ENCODE measurements around the gene HOXD8. TPM values are rescaled to one million over a fixed set of nuclear protein-coding genes. Genes with fewer than 3 reads are reported as not detected.

HOXD8 gene
- total and polyA plus RNA-seq, 9 of the 15 experiments (the other 6 are each of a cell fraction or from before 2014, with no cell fraction given): 0.04 to 0.15 TPM; not detected in 7

GRCh38 chr2:176095421-176095820 lies 34.1 kb upstream of the HOXD8 start (continued):
- TF ChIP-seq, protein P1, sequence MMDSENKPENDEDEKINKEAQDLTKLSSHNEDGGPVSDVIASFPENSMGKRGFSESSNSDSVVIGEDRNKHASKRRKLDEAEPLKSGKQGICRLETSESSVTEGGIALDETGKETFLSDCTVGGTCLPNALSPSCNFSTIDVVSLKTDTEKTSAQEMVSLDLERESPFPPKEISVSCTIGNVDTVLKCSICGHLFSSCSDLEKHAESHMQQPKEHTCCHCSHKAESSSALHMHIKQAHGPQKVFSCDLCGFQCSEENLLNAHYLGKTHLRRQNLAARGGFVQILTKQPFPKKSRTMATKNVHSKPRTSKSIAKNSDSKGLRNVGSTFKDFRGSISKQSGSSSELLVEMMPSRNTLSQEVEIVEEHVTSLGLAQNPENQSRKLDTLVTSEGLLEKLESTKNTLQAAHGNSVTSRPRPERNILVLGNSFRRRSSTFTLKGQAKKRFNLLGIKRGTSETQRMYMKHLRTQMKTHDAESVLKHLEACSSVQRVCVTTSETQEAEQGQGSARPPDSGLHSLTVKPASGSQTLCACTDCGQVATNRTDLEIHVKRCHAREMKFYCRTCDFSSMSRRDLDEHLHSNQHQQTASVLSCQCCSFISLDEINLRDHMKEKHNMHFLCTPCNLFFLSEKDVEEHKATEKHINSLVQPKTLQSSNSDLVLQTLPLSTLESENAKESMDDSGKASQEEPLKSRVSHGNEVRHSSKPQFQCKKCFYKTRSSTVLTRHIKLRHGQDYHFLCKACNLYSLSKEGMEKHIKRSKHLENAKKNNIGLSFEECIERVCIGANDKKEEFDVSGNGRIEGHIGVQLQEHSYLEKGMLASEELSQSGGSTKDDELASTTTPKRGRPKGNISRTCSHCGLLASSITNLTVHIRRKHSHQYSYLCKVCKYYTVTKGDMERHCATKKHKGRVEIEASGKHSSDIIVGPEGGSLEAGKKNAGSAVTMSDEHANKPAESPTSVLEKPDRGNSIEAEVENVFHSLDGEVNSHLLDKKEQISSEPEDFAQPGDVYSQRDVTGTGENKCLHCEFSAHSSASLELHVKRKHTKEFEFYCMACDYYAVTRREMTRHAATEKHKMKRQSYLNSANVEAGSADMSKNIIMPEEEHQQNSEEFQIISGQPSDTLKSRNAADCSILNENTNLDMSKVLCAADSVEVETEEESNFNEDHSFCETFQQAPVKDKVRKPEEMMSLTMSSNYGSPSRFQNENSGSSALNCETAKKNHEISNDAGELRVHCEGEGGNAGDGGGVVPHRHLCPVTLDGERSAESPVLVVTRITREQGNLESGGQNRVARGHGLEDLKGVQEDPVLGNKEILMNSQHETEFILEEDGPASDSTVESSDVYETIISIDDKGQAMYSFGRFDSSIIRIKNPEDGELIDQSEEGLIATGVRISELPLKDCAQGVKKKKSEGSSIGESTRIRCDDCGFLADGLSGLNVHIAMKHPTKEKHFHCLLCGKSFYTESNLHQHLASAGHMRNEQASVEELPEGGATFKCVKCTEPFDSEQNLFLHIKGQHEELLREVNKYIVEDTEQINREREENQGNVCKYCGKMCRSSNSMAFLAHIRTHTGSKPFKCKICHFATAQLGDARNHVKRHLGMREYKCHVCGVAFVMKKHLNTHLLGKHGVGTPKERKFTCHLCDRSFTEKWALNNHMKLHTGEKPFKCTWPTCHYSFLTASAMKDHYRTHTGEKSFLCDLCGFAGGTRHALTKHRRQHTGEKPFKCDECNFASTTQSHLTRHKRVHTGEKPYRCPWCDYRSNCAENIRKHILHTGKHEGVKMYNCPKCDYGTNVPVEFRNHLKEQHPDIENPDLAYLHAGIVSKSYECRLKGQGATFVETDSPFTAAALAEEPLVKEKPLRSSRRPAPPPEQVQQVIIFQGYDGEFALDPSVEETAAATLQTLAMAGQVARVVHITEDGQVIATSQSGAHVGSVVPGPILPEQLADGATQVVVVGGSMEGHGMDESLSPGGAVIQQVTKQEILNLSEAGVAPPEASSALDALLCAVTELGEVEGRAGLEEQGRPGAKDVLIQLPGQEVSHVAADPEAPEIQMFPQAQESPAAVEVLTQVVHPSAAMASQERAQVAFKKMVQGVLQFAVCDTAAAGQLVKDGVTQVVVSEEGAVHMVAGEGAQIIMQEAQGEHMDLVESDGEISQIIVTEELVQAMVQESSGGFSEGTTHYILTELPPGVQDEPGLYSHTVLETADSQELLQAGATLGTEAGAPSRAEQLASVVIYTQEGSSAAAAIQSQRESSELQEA (IDR thresholded peaks at IDR 0.05; ENCODE audit: low read depth): no peak
- TF ChIP-seq, protein P2, sequence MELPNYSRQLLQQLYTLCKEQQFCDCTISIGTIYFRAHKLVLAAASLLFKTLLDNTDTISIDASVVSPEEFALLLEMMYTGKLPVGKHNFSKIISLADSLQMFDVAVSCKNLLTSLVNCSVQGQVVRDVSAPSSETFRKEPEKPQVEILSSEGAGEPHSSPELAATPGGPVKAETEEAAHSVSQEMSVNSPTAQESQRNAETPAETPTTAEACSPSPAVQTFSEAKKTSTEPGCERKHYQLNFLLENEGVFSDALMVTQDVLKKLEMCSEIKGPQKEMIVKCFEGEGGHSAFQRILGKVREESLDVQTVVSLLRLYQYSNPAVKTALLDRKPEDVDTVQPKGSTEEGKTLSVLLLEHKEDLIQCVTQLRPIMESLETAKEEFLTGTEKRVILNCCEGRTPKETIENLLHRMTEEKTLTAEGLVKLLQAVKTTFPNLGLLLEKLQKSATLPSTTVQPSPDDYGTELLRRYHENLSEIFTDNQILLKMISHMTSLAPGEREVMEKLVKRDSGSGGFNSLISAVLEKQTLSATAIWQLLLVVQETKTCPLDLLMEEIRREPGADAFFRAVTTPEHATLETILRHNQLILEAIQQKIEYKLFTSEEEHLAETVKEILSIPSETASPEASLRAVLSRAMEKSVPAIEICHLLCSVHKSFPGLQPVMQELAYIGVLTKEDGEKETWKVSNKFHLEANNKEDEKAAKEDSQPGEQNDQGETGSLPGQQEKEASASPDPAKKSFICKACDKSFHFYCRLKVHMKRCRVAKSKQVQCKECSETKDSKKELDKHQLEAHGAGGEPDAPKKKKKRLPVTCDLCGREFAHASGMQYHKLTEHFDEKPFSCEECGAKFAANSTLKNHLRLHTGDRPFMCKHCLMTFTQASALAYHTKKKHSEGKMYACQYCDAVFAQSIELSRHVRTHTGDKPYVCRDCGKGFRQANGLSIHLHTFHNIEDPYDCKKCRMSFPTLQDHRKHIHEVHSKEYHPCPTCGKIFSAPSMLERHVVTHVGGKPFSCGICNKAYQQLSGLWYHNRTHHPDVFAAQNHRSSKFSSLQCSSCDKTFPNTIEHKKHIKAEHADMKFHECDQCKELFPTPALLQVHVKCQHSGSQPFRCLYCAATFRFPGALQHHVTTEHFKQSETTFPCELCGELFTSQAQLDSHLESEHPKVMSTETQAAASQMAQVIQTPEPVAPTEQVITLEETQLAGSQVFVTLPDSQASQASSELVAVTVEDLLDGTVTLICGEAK (IDR thresholded peaks at IDR 0.05): no peak
- TF ChIP-seq, protein P2 (CRISPR knock-in tag; IDR thresholded peaks at IDR 0.05): no peak
- no peak for TF ChIP-seq NFRKB (IDR thresholded peaks at IDR 0.05; ENCODE audit: low read depth)
- TF ChIP-seq ZNF696 (CRISPR knock-in tag; conservative IDR thresholded peaks at IDR 0.05): no peak
- no peak for TF ChIP-seq ZNF707 (CRISPR knock-in tag; conservative IDR thresholded peaks at IDR 0.05)

Measured in K562 (cell line).